Activated CD8-positive, alpha-beta memory T cell treated with anti-CD3 and anti-CD28 coated beads, Interleukin-2, amount 10 ng/mL, durations not matched to agents 7 days and 5 days (primary cell): ENCODE data around the gene DGKI. TPM values are rescaled to one million over a fixed set of nuclear protein-coding genes. Genes with fewer than 3 reads are reported as not detected.
"Not testable (repeated sequence)": the region's sequence is repeated elsewhere in the genome, so short reads cannot be mapped to it uniquely, and the experiment has no call there.

Source experiments
- ATAC-seq: fragments of 150-1000 bp; cut with Tn5 transposase; one replicate; pipeline ENCODE4 v1.10.0; 2021; ENCODE audit warnings: moderate library complexity
- CTCF ChIA-PET: fragments of 350-600 bp; sonication (Branson Sonifier 250); formaldehyde crosslinking; loops from one replicate; lab custom pipeline; 2021; ENCODE audit warnings: antibody characterized with exemption; lab: Charles Lee
- DNase-seq: peaks from one replicate; pipeline ENCODE4 v3.0.0-alpha.2; 2020
- H3K27ac Mint-ChIP-seq: one replicate; pipeline ENCODE4 v1.8.0; 2021; ENCODE audit warnings: mild to moderate bottlenecking, mixed read lengths
- H3K27me3 Mint-ChIP-seq: one replicate; pipeline ENCODE4 v1.8.0; 2021; ENCODE audit warnings: mixed read lengths
- H3K36me3 Mint-ChIP-seq: one replicate; pipeline ENCODE4 v1.8.0; 2021; ENCODE audit warnings: mild to moderate bottlenecking, mixed read lengths
- H3K4me1 Mint-ChIP-seq: one replicate; pipeline ENCODE4 v1.8.0; 2021; ENCODE audit warnings: mixed read lengths
- H3K4me3 Mint-ChIP-seq: one replicate; pipeline ENCODE4 v1.8.0; 2021; ENCODE audit warnings: mild to moderate bottlenecking, moderate library complexity, mixed read lengths
- H3K9me3 Mint-ChIP-seq: one replicate; pipeline ENCODE4 v1.8.0; 2022; ENCODE audit warnings: low read depth, mixed read lengths
- total RNA-seq, 2 experiments: library from RNA; stranded (reverse); gene quantifications; one replicate each; pipeline ENCODE4 v1.2.3, GENCODE V29; 2021

Gene DGKI
- total RNA-seq, 2 experiments from 2014 or later = 2.2 TPM; not detected in 1

GRCh38 chr7:137838706-137839315 lies 8.0 kb downstream of the DGKI start:
- H3K36me3 Mint-ChIP-seq = no peaks in the 10 kb centered on the region
- peaks cover 50% of the 10 kb centered on the region for H3K27me3 Mint-ChIP-seq
- CTCF ChIA-PET = no interaction called here
- H3K4me3 Mint-ChIP-seq = no peak overlapping the region
- H3K4me1 Mint-ChIP-seq = no peaks in the 10 kb centered on the region
- H3K9me3 Mint-ChIP-seq = no peaks in the 10 kb centered on the region
- no peak for DNase-seq
- ATAC-seq = no peak
- no peak overlapping the region for H3K27ac Mint-ChIP-seq

GRCh38 chr7:137836541-137836940 lies 10.2 kb downstream of the DGKI start:
- no peaks in the 10 kb centered on the region for H3K36me3 Mint-ChIP-seq
- H3K9me3 Mint-ChIP-seq = peaks cover 6% of the 10 kb centered on the region
- DNase-seq (no peak), ATAC-seq (no peak)
- H3K4me1 Mint-ChIP-seq = no peaks in the 10 kb centered on the region
- no peak overlapping the region for H3K4me3 Mint-ChIP-seq
- H3K27ac Mint-ChIP-seq = no peak overlapping the region
- peaks cover 32% of the 10 kb centered on the region for H3K27me3 Mint-ChIP-seq
- CTCF ChIA-PET = no interaction called here

GRCh38 chr7:137836113-137836509 lies 10.7 kb downstream of the DGKI start:
- Mint-ChIP-seq H3K27me3 (peaks cover 30% of the 10 kb centered on the region), H3K4me1 (no peaks in the 10 kb centered on the region), H3K4me3 (no peak overlapping the region), H3K36me3 (no peaks in the 10 kb centered on the region), H3K27ac (no peak overlapping the region), H3K9me3 (peaks cover 6% of the 10 kb centered on the region)
- CTCF ChIA-PET = no interaction called here
- ATAC-seq = no peak
- DNase-seq = no peak

GRCh38 chr7:137835486-137836112 lies 11.2 kb downstream of the DGKI start:
- H3K9me3 Mint-ChIP-seq = peaks cover 6% of the 10 kb centered on the region
- DNase-seq = no peak
- no peaks in the 10 kb centered on the region for H3K4me1 Mint-ChIP-seq
- H3K4me3 Mint-ChIP-seq = no peak overlapping the region
- H3K27ac Mint-ChIP-seq = no peak overlapping the region
- peaks cover 30% of the 10 kb centered on the region for H3K27me3 Mint-ChIP-seq
- no peak for ATAC-seq
- CTCF ChIA-PET = no interaction called here
- H3K36me3 Mint-ChIP-seq = no peaks in the 10 kb centered on the region

- Mint-ChIP-seq H3K4me3 (no peak overlapping the region), H3K9me3 (peaks cover 6% of the 10 kb centered on the region), H3K36me3 (no peaks in the 10 kb centered on the region), H3K27ac (no peak overlapping the region), H3K27me3 (peaks cover 26% of the 10 kb centered on the region), H3K4me1 (no peaks in the 10 kb centered on the region)
- ATAC-seq = no peak
- DNase-seq = no peak
- CTCF ChIA-PET = no interaction called here
These were observed 12.2 kb downstream of the DGKI start for GRCh38 chr7:137834552-137834951.

GRCh38 chr7:137832990-137833389 lies 13.8 kb downstream of the DGKI start:
- not testable (repeated sequence) for H3K4me3 Mint-ChIP-seq, ATAC-seq
- H3K27me3 Mint-ChIP-seq = peaks cover 26% of the 10 kb centered on the region

GRCh38 chr7:137832382-137832781 lies 14.4 kb downstream of the DGKI start:
- no peak for ATAC-seq
- Mint-ChIP-seq H3K4me3 (no peak overlapping the region), H3K27me3 (peaks cover 27% of the 10 kb centered on the region), H3K9me3 (peaks cover 6% of the 10 kb centered on the region), H3K4me1 (no peaks in the 10 kb centered on the region), H3K36me3 (no peaks in the 10 kb centered on the region), H3K27ac (no peak overlapping the region)
- no peak for DNase-seq
- CTCF ChIA-PET = no interaction called here

More at GRCh38 chr7:137832990-137833389, 13.8 kb downstream of the DGKI start:
- CTCF ChIA-PET, H3K4me1 Mint-ChIP-seq, DNase-seq, H3K27ac Mint-ChIP-seq, H3K9me3 Mint-ChIP-seq, H3K36me3 Mint-ChIP-seq: not testable (repeated sequence)

GRCh38 chr7:137831555-137831954 lies 15.2 kb downstream of the DGKI start:
- ATAC-seq, H3K4me1 Mint-ChIP-seq, DNase-seq, H3K27ac Mint-ChIP-seq, CTCF ChIA-PET, H3K4me3 Mint-ChIP-seq, H3K36me3 Mint-ChIP-seq, H3K9me3 Mint-ChIP-seq: not testable (repeated sequence)
- H3K27me3 Mint-ChIP-seq = peaks cover 31% of the 10 kb centered on the region

- no peak for ATAC-seq
- peaks cover 26% of the 10 kb centered on the region for H3K27me3 Mint-ChIP-seq
- H3K27ac Mint-ChIP-seq = no peak overlapping the region
- peaks cover 6% of the 10 kb centered on the region for H3K9me3 Mint-ChIP-seq
- H3K4me1 Mint-ChIP-seq = no peaks in the 10 kb centered on the region
- H3K36me3 Mint-ChIP-seq = no peaks in the 10 kb centered on the region
- no peak for DNase-seq
- CTCF ChIA-PET = no interaction called here
- no peak overlapping the region for H3K4me3 Mint-ChIP-seq
These were observed 17.3 kb downstream of the DGKI start for GRCh38 chr7:137829337-137829992.

- peaks cover 6% of the 10 kb centered on the region for H3K9me3 Mint-ChIP-seq
- ATAC-seq = no peak
- H3K27me3 Mint-ChIP-seq = peaks cover 27% of the 10 kb centered on the region
- CTCF ChIA-PET = no interaction called here
- H3K4me3 Mint-ChIP-seq = no peak overlapping the region
- no peaks in the 10 kb centered on the region for H3K4me1 Mint-ChIP-seq
- H3K36me3 Mint-ChIP-seq = no peaks in the 10 kb centered on the region
- DNase-seq = no peak
- H3K27ac Mint-ChIP-seq = no peak overlapping the region
These were observed 18.3 kb downstream of the DGKI start for GRCh38 chr7:137828456-137828855.

GRCh38 chr7:137825489-137825888 lies 21.3 kb downstream of the DGKI start:
- H3K27ac Mint-ChIP-seq = no peak overlapping the region
- no peak overlapping the region for H3K4me3 Mint-ChIP-seq
- H3K4me1 Mint-ChIP-seq = no peaks in the 10 kb centered on the region
- no peaks in the 10 kb centered on the region for H3K9me3 Mint-ChIP-seq
- peaks cover 37% of the 10 kb centered on the region for H3K27me3 Mint-ChIP-seq
- no peak for DNase-seq
- ATAC-seq = no peak
- no peaks in the 10 kb centered on the region for H3K36me3 Mint-ChIP-seq
- CTCF ChIA-PET = no interaction called here

- H3K4me3 Mint-ChIP-seq = no peak overlapping the region
These were observed 25.9 kb downstream of the DGKI start for GRCh38 chr7:137820677-137821420.

GRCh38 chr7:137820156-137820555 lies 26.6 kb downstream of the DGKI start:
- ATAC-seq = no peak
- CTCF ChIA-PET = no interaction called here
- no peak overlapping the region for H3K27ac Mint-ChIP-seq

More at GRCh38 chr7:137820677-137821420, 25.9 kb downstream of the DGKI start:
- Mint-ChIP-seq H3K27ac (no peak overlapping the region), H3K36me3 (no peaks in the 10 kb centered on the region), H3K4me1 (no peaks in the 10 kb centered on the region), H3K9me3 (no peaks in the 10 kb centered on the region), H3K27me3 (peaks cover 19% of the 10 kb centered on the region)
- DNase-seq (no peak), ATAC-seq (no peak)
- CTCF ChIA-PET = no interaction called here

More at GRCh38 chr7:137820156-137820555, 26.6 kb downstream of the DGKI start:
- DNase-seq = no peak
- no peaks in the 10 kb centered on the region for H3K9me3 Mint-ChIP-seq
- H3K36me3 Mint-ChIP-seq = no peaks in the 10 kb centered on the region
- no peaks in the 10 kb centered on the region for H3K4me1 Mint-ChIP-seq
- peaks cover 22% of the 10 kb centered on the region for H3K27me3 Mint-ChIP-seq
- H3K4me3 Mint-ChIP-seq = no peak overlapping the region
